CD14-positive monocyte (primary cell): ENCODE measurements around the gene ST3GAL2. TPM values are rescaled to one million over a fixed set of nuclear protein-coding genes. Genes with fewer than 3 reads are reported as not detected.
"Not testable (repeated sequence)": the region's sequence is repeated elsewhere in the genome, so short reads cannot be mapped to it uniquely, and the experiment has no call there.

Experiments used
- DNase-seq, 3 donors: peaks; one replicate each; pipeline ENCODE4 v3.0.0-alpha.2; 2011 to 2022
- H2AFZ ChIP-seq: 2 replicates; pipeline ENCODE4 v1.6.0; 2012; ENCODE audit warnings: mild to moderate bottlenecking, low read depth, low read length, inconsistent platforms; ENCODE audit not compliant: insufficient read depth, poor library complexity, severe bottlenecking
- H3K27ac ChIP-seq, 2 donors: 1 replicate in 1 of 2; 2 replicates in 1 of 2; pipeline ENCODE4 v1.5.1; 2012 to 2013; ENCODE audit warnings: low read length in 2 of 2, control low read depth in 1 of 2, inconsistent platforms in 1 of 2, low read depth in 1 of 2, mild to moderate bottlenecking in 1 of 2
- H3K27me3 ChIP-seq, 2 donors: one replicate each; pipeline versions ENCODE4 v1.6.0 to v1.6.1; 2011 to 2013; ENCODE audit warnings: low read length in 2 of 2; ENCODE audit not compliant: control insufficient read depth in 2 of 2, insufficient read depth in 2 of 2
- H3K36me3 ChIP-seq, 2 donors: replicated peaks in 1 of 2; 1 replicate in 1 of 2; 2 replicates in 1 of 2; pipeline versions ENCODE4 v1.5.1 to v1.6.1; 2012 to 2013; ENCODE audit warnings: low read length in 2 of 2, control low read depth in 1 of 2, inconsistent platforms in 1 of 2, mild to moderate bottlenecking in 1 of 2; ENCODE audit not compliant: insufficient read depth in 2 of 2, control insufficient read depth in 1 of 2
- H3K4me1 ChIP-seq, 2 donors: 1 replicate in 1 of 2; 2 replicates in 1 of 2; pipeline versions ENCODE4 v1.5.1 to v1.6.1; 2012 to 2013; ENCODE audit warnings: low read length in 2 of 2, control low read depth in 1 of 2, inconsistent platforms in 1 of 2, mild to moderate bottlenecking in 1 of 2, moderate library complexity in 1 of 2; ENCODE audit not compliant: insufficient read depth in 2 of 2, control insufficient read depth in 1 of 2
- H3K4me2 ChIP-seq: replicated peaks from 2 replicates; pipeline ENCODE3; 2012; ENCODE audit warnings: low read length, moderate library complexity, mild to moderate bottlenecking; ENCODE audit not compliant: poor library complexity, severe bottlenecking; ENCODE audit errors: extremely low read depth
- H3K4me3 ChIP-seq, 3 experiments: fragments of 200-600 bp in 1 of 3; sonication (generic) in 1 of 3; replicated peaks in 1 of 3; 1 replicate in 2 of 3; 2 replicates in 1 of 3; pipeline ENCODE4 v1.5.1; 2011 to 2013; ENCODE audit warnings: low read length in 3 of 3, mild to moderate bottlenecking in 3 of 3, control low read depth in 2 of 3, low read depth in 2 of 3, inconsistent platforms in 1 of 3, moderate library complexity in 1 of 3
- H3K79me2 ChIP-seq: 2 replicates; pipeline ENCODE4 v1.6.0; 2012; ENCODE audit warnings: mild to moderate bottlenecking, control low read depth, inconsistent platforms, low read length, moderate library complexity; ENCODE audit not compliant: insufficient read depth
- H3K9ac ChIP-seq: 2 replicates; pipeline ENCODE4 v1.6.0; 2017; ENCODE audit warnings: low read length, mild to moderate bottlenecking; ENCODE audit not compliant: insufficient read depth, poor library complexity, severe bottlenecking
- H3K9me3 ChIP-seq, 2 donors: replicated peaks in 1 of 2; 1 replicate in 1 of 2; 2 replicates in 1 of 2; pipeline versions ENCODE4 v1.5.1 to v1.6.1; 2012 to 2013; ENCODE audit warnings: low read length in 2 of 2, control low read depth in 1 of 2; ENCODE audit not compliant: control insufficient read depth in 1 of 2, insufficient read depth in 1 of 2
- H4K20me1 ChIP-seq: 2 replicates; pipeline ENCODE4 v1.6.0; 2012; ENCODE audit warnings: mild to moderate bottlenecking, low read length, control low read depth, moderate library complexity; ENCODE audit not compliant: insufficient read depth
- H3K27ac Mint-ChIP-seq, 7 donors: one replicate each; pipeline ENCODE4 v1.8.0; 2020; ENCODE audit warnings: mild to moderate bottlenecking in 7 of 7, mixed read lengths in 7 of 7, moderate library complexity in 6 of 7, inconsistent platforms in 2 of 7
- H3K27me3 Mint-ChIP-seq, 3 donors: one replicate each; pipeline ENCODE4 v1.8.0; 2021 to 2022; ENCODE audit warnings: low read depth in 3 of 3, mild to moderate bottlenecking in 3 of 3, mixed read lengths in 3 of 3, moderate library complexity in 3 of 3, inconsistent platforms in 1 of 3
- H3K36me3 Mint-ChIP-seq, 2 donors: one replicate each; pipeline ENCODE4 v1.8.0; 2020; ENCODE audit warnings: mixed read lengths in 2 of 2, inconsistent platforms in 1 of 2, mild to moderate bottlenecking in 1 of 2
- H3K4me1 Mint-ChIP-seq: one replicate; pipeline ENCODE4 v1.8.0; 2020; ENCODE audit warnings: mild to moderate bottlenecking, mixed read lengths
- H3K4me3 Mint-ChIP-seq, 2 donors: one replicate each; pipeline ENCODE4 v1.8.0; 2020; ENCODE audit warnings: mild to moderate bottlenecking in 2 of 2, mixed read lengths in 2 of 2, moderate library complexity in 1 of 2
- H3K9me3 Mint-ChIP-seq, 7 donors: one replicate each; pipeline ENCODE4 v1.8.0; 2020 to 2022; ENCODE audit warnings: mixed read lengths in 7 of 7, mild to moderate bottlenecking in 6 of 7, moderate library complexity in 6 of 7, inconsistent platforms in 2 of 7
- CTCF ChIP-seq: fragments of 200-600 bp; IDR thresholded peaks from one replicate; pipeline ENCODE4 v1.8.0; 2022; ENCODE audit warnings: antibody characterized with exemption, mild to moderate bottlenecking
- WGBS: methylation state at CpG from one replicate; pipeline ENCODE4 v1.1.5; 2013; ENCODE audit warnings: missing lambda C conversion rate; ENCODE audit not compliant: insufficient coverage; 5-methylcytosine and 5-hydroxymethylcytosine counted together
- intact Hi-C, 2 donors: fragments of 100-400 bp; cut with micrococcal nuclease; formaldehyde crosslinking; loops; one replicate each; pipeline versions ENCODE4 v1.15.0 to v1.15.1; 2023
- polyA plus RNA-seq, 3 donors: library from polyadenylated mRNA; depleted of rRNA in 1 of 3; unstranded in 2 of 3; stranded (reverse) in 1 of 3; fragments of 300-500 nt in 2 of 3; fragments of >200 nt in 1 of 3; fragmentation: Illumina TruSeq in 2 of 3; gene quantifications; 1 replicate in 2 of 3; 2 replicates in 1 of 3; pipeline ENCODE4 v1.2.3, GENCODE V29; 2012 to 2021

The ST3GAL2 gene
- polyA plus RNA-seq, 3 donors = 13.5 to 20.0 (median 18.4) TPM

GRCh38 chr16:70337814-70338213 lies 101.1 kb downstream of the ST3GAL2 start:
- Histone ChIP-seq H3K27me3 (no peaks in the 10 kb centered on the region), H3K4me1 (no peaks in the 10 kb centered on the region), H3K79me2 (no peaks in the 10 kb centered on the region), H4K20me1 (no peaks in the 10 kb centered on the region), H2AFZ (no peak overlapping the region), H3K36me3 (peaks cover 23 to 35% of the 10 kb centered on the region in 2 donors), H3K27ac (no peak overlapping the region), H3K4me2 (no peak overlapping the region), H3K4me3 (no peak overlapping the region), H3K9me3 (no peaks in the 10 kb centered on the region), H3K9ac (no peak overlapping the region)
- no peak for TF ChIP-seq CTCF
- Mint-ChIP-seq H3K4me1 (no peaks in the 10 kb centered on the region), H3K27me3 (peaks cover 0 to 1% (median 0%) of the 10 kb centered on the region in 3 donors), H3K4me3 (no peak overlapping the region), H3K27ac (no peak overlapping the region), H3K9me3 (no peaks in the 10 kb centered on the region), H3K36me3 (peaks cover 24 to 35% of the 10 kb centered on the region in 2 donors)
- DNase-seq = no peak
- intact Hi-C loops = no loop called here
- 100% methylated on average over 4 of the region's 5 CpGs for WGBS

DNA sequence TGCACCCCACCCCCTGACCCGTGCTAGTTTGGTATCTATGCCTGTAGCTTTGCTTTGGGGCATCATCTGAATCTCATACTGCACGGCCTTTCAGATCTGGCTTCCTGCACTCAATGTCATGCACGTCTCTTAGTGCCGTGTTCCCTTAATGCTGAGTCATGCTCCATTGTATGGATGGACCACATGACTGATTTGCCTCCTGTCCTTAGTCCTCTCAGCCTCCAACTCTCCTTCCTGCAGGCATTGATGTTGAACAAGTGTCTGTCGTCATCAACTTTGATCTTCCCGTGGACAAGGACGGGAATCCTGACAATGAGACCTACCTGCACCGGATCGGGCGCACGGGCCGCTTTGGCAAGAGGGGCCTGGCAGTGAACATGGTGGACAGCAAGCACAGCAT lies 106.2 kb downstream of the ST3GAL2 start:
- H3K36me3 ChIP-seq = peaks cover 60 to 82% of the 10 kb centered on the region in 2 donors
- H3K4me1 Mint-ChIP-seq, H3K79me2 ChIP-seq, H3K4me2 ChIP-seq, H3K4me3 Mint-ChIP-seq, H3K4me1 ChIP-seq, H3K4me3 ChIP-seq, H2AFZ ChIP-seq, intact Hi-C loops, H4K20me1 ChIP-seq, H3K27ac Mint-ChIP-seq, H3K27ac ChIP-seq, DNase-seq, H3K27me3 ChIP-seq, H3K9ac ChIP-seq, H3K9me3 ChIP-seq, H3K9me3 Mint-ChIP-seq, H3K27me3 Mint-ChIP-seq: not testable (repeated sequence)
- WGBS = 33% methylated on average over 3 of the region's 12 CpGs
- peaks cover 46 to 78% of the 10 kb centered on the region in 2 donors for H3K36me3 Mint-ChIP-seq
